Activated naive CD8-positive, alpha-beta T cell treated with anti-CD3 and anti-CD28 coated beads, Interleukin-2, amount 50 U/mL, for 24 hours (primary cell): Measurements from ENCODE around the gene SERPINB12.
A peak's percentile ranks its signal among the peaks of the same experiment; 100 is the strongest.

Experiments
- ATAC-seq: fragments of 150-1000 bp; cut with Tn5 transposase; one replicate; pipeline ENCODE4 v1.10.0; 2021
- DNase-seq: peaks from one replicate; pipeline ENCODE4 v3.0.0; 2021
- H3K27ac Mint-ChIP-seq: one replicate; pipeline ENCODE4 v1.8.0; 2021; ENCODE audit warnings: mild to moderate bottlenecking, mixed read lengths
- H3K27me3 Mint-ChIP-seq: one replicate; pipeline ENCODE4 v1.8.0; 2021; ENCODE audit warnings: mixed read lengths
- H3K36me3 Mint-ChIP-seq: one replicate; pipeline ENCODE4 v1.8.0; 2021; ENCODE audit warnings: low read depth, mixed read lengths
- H3K4me1 Mint-ChIP-seq: one replicate; pipeline ENCODE4 v1.8.0; 2021; ENCODE audit warnings: mixed read lengths
- H3K4me3 Mint-ChIP-seq: one replicate; pipeline ENCODE4 v1.8.0; 2021; ENCODE audit warnings: mild to moderate bottlenecking, moderate library complexity, mixed read lengths
- H3K9me3 Mint-ChIP-seq: one replicate; pipeline ENCODE4 v1.8.0; 2021; ENCODE audit warnings: mixed read lengths

Gene SERPINB12

DNA sequence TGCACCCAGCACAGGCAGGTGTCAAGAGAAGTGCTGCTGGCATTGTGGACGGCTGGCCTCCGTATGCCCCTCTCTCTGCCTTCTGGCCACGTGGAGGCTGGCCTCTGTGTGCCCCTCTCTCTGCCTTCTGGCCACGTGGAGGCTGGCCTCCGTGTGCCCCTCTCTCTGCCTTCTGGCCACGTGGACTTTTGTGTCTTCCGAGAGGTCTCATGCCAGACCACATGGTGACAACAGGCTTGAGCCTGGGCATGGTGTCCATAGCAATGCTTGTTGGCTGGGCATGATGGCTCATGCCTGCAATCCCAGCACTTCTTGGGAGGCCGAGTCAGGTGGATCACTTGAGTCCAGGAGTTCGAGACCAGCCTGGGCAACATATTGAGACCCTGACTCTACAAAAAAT lies 25.7 kb downstream of the SERPINB12 start:
- H3K36me3 Mint-ChIP-seq, result no peaks in the 10 kb centered on the region
- peaks cover 9% of the 10 kb centered on the region for H3K27me3 Mint-ChIP-seq
- H3K27ac Mint-ChIP-seq, result no peak overlapping the region
- H3K4me3 Mint-ChIP-seq, result no peak overlapping the region
- DNase-seq (no peak), ATAC-seq (no peak)
- H3K4me1 Mint-ChIP-seq, result no peaks in the 10 kb centered on the region
- no peaks in the 10 kb centered on the region for H3K9me3 Mint-ChIP-seq

DNA sequence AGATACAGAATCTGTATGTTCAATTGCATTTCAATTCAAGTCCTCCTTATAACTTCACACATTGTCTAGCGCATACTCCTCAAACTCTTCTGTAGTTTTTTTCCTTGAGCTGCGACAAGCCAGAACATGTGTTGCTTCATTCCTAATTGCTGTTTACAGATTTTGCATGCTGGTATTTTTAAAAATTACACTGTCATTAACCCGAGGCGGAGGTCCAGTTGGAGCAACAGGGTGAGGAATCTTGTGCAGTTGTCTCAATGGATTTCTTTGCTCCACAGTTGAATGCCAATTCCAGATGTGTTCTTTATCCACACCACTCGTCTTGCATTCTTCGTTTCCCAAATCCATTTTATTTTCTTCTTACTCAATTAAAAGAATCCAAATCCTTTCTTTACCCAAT lies 28.6 kb downstream of the SERPINB12 start:
- H3K4me1 Mint-ChIP-seq, result no peaks in the 10 kb centered on the region
- DNase-seq, result no peak
- no peak overlapping the region for H3K4me3 Mint-ChIP-seq
- H3K9me3 Mint-ChIP-seq, result no peaks in the 10 kb centered on the region
- H3K36me3 Mint-ChIP-seq, result no peaks in the 10 kb centered on the region
- no peak overlapping the region for H3K27ac Mint-ChIP-seq
- ATAC-seq, result no peak
- H3K27me3 Mint-ChIP-seq, result peaks cover 9% of the 10 kb centered on the region

DNA sequence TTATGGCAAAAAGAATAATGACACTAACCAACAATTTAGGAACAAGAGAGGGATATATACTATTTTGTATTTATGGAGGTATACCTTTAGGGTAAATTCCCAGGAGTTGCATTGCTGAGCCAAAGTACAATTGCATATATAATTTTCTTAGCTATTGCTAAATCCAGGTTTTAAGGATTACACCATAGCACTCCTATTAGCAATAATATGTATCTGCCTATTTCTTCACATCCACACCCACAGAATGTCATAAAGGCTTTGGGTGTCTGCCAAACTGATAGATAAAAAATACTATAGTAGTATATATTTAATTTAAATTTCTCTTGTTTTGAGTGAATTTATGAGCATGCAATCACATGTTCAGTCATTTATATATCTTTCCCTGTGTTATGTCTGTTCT lies 33.5 kb downstream of the SERPINB12 start:
- no peak for ATAC-seq
- Mint-ChIP-seq H3K4me3 (no peak overlapping the region), H3K36me3 (no peaks in the 10 kb centered on the region), H3K4me1 (no peaks in the 10 kb centered on the region), H3K27ac (no peak overlapping the region), H3K27me3 (peaks cover 6% of the 10 kb centered on the region), H3K9me3 (no peaks in the 10 kb centered on the region)
- DNase-seq, result no peak

DNA sequence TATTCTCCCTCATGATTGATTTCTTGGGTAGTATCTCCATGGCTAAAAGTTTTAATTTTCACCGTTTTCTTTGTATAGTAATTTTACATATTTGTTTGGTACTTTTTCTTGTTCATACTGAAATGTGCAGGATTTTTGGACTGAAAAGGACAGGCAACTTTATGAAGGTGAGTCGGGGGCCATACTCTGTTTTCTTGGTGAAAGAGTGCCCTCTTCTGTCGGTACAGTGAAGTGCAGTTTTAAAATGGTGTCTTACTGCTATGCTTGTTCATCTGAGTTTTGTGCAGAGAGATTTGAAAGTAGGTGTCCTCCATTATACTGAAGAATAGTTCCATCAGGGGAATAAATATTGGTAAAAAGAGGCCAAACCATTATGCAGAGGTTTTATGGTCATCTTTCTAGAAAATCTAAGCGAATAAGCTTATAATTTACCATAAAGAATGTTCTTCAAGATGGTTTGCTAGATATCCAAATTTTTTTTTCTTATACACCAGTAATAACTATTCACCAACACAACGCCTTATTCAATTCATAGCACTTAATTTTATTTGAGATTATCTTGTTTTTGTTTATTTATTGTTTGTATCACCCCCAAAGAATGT lies 36.3 kb downstream of the SERPINB12 start:
- H3K36me3 Mint-ChIP-seq, result no peaks in the 10 kb centered on the region
- H3K4me3 Mint-ChIP-seq, result no peak overlapping the region
- H3K4me1 Mint-ChIP-seq, result no peaks in the 10 kb centered on the region
- H3K27ac Mint-ChIP-seq, result no peak overlapping the region
- DNase-seq, result peak; percentile 5
- H3K9me3 Mint-ChIP-seq, result no peaks in the 10 kb centered on the region
- no peak for ATAC-seq
- H3K27me3 Mint-ChIP-seq, result peaks cover 4% of the 10 kb centered on the region

DNA sequence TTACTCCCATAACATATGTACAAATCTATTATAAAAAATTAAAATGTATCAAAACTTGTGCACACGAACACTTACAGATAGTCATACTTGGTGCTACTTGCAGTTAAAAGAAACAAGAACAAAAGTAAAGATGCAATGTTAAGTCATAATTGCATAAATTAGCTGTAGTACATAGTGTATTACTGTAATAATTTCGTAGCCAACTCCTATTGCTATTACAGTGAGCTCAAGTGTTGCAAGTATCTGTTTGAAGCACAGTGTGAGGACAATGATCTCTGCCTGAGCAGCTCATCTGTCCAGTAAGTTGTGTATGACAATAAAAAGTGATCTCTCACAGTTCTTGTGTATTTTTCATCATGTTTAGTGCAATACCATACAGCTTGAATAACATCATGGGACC lies 37.4 kb downstream of the SERPINB12 start:
- Mint-ChIP-seq H3K4me3 (no peak overlapping the region), H3K36me3 (no peaks in the 10 kb centered on the region), H3K9me3 (no peaks in the 10 kb centered on the region), H3K27me3 (peaks cover 4% of the 10 kb centered on the region), H3K4me1 (no peaks in the 10 kb centered on the region), H3K27ac (no peak overlapping the region)
- no peak for ATAC-seq
- no peak for DNase-seq

DNA sequence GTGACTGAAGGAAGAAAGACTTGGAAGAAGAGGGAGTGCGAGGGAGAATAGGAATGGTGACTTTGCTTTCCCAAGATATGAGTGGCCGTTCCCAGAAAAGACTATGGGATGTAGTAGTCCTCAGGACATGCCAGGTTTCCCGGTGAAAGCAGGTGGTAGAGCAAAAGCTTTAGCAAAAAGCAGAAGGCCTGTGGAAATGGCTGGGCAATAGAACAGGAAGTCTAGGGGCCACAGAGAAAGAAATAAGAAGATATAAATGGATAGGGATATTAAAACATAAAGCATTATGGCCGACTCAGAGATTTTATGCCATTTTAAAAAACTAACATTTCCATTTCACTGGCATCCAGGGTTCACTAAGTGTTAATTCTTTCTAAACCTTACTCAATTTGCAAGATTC lies 43.8 kb downstream of the SERPINB12 start:
- Mint-ChIP-seq H3K27me3 (peaks cover 6% of the 10 kb centered on the region), H3K9me3 (no peaks in the 10 kb centered on the region), H3K27ac (no peak overlapping the region), H3K4me1 (no peaks in the 10 kb centered on the region), H3K36me3 (no peaks in the 10 kb centered on the region), H3K4me3 (no peak overlapping the region)
- DNase-seq (no peak), ATAC-seq (no peak)

DNA sequence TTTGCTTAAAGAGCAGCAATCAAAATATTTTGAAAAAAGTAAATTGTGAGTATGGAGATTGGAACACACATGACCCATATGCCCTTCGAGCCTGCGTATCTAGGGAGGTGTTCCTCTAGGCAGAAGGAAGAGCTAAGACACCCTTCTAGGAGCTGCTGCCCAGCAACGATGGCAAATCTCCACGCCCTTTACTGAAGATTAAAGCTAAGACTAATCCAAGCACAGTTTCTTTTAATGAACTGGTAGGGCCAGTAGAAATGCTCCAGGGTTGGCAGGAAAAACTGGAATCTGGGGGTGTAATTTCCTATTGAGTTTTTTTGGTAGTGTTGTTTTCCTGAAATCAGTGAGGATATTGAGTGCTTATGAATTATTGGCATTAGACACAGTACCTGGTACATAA lies 44.3 kb downstream of the SERPINB12 start:
- H3K36me3 Mint-ChIP-seq, result no peaks in the 10 kb centered on the region
- H3K4me3 Mint-ChIP-seq, result no peak overlapping the region
- H3K27me3 Mint-ChIP-seq, result peaks cover 4% of the 10 kb centered on the region
- H3K9me3 Mint-ChIP-seq, result no peaks in the 10 kb centered on the region
- no peak for DNase-seq
- ATAC-seq, result no peak
- no peak overlapping the region for H3K27ac Mint-ChIP-seq
- H3K4me1 Mint-ChIP-seq, result no peaks in the 10 kb centered on the region

DNA sequence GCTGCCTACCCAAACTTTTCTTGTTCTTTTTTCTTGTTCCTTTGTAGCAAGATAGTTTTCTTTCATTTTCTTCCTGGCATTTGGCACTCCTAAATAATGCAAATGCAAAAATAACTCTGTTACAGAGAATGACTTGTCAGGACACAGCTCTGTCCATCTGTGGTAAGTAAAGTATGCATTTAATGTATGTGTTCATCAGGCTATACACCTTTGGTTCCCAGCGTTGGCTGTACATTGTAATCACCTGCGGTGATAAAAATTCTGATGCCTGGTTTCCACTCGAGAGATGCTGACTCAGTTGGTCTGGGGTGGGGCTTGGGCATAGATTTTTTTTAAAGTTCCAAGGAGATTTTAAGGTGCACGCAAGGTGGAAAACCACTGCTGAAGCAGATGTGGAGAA lies 44.8 kb downstream of the SERPINB12 start, which contains the start of gene SERPINB13:
TSS of gene SERPINB13 (plus strand) at position 378 of the 400 bp plus-strand sequence. CDS start 1,325 bp downstream, outside the sequence.
- H3K27me3 Mint-ChIP-seq, result peaks cover 4% of the 10 kb centered on the region
- no peaks in the 10 kb centered on the region for H3K9me3 Mint-ChIP-seq
- ATAC-seq, result no peak
- no peak within 1 kb of the TSS for H3K4me3 Mint-ChIP-seq
- no peak within 1 kb of the TSS for H3K27ac Mint-ChIP-seq
- no peak for DNase-seq
- H3K4me1 Mint-ChIP-seq, result no peaks in the 10 kb centered on the region
- no peaks in the 10 kb centered on the region for H3K36me3 Mint-ChIP-seq

DNA sequence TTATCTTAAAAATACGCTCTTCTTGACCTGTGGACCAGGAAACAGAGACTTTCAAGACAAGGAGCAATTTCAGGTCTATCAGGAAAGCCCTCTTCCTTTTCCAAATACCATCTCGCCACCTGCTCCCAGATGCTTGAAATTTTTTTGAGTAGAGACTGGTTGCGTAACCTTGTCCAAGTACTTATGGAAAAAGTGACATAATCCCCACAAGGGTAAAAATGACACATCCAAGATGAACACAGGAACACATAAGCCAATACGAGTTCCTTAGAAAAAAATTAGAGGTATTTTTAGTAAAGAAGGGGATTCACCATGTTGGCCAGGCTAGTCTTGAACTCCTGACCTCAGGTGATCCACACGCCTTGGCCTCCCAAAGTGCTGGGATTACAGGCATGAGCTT lies 46.7 kb downstream of the SERPINB12 start:
- H3K36me3 Mint-ChIP-seq, result no peaks in the 10 kb centered on the region
- peaks cover 4% of the 10 kb centered on the region for H3K27me3 Mint-ChIP-seq
- H3K27ac Mint-ChIP-seq, result no peak overlapping the region
- no peaks in the 10 kb centered on the region for H3K9me3 Mint-ChIP-seq
- no peaks in the 10 kb centered on the region for H3K4me1 Mint-ChIP-seq
- no peak overlapping the region for H3K4me3 Mint-ChIP-seq
- DNase-seq, result no peak
- ATAC-seq, result no peak

DNA sequence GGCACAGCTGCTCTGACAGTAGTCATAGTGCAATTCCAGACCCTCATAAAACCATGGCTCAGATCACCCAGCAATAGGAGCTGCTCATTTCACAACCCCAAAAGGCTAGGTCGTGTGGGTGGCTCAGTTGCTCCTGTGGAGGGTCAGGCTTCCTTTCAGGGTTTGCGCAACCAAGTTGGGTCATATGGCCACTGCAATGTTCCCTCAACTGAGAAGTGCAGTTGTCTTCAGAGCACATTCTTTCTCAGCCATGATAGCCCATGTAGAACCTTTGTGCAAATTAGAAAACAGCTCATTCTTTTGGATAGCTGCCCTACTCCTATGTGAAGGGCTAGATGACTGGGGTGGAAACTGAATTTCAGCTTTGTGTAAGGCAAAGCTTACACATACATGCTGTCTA lies 48.2 kb downstream of the SERPINB12 start:
- Mint-ChIP-seq H3K9me3 (no peaks in the 10 kb centered on the region), H3K36me3 (no peaks in the 10 kb centered on the region), H3K27ac (no peak overlapping the region), H3K4me3 (no peak overlapping the region), H3K4me1 (no peaks in the 10 kb centered on the region), H3K27me3 (peaks cover 4% of the 10 kb centered on the region)
- ATAC-seq (no peak), DNase-seq (no peak)

DNA sequence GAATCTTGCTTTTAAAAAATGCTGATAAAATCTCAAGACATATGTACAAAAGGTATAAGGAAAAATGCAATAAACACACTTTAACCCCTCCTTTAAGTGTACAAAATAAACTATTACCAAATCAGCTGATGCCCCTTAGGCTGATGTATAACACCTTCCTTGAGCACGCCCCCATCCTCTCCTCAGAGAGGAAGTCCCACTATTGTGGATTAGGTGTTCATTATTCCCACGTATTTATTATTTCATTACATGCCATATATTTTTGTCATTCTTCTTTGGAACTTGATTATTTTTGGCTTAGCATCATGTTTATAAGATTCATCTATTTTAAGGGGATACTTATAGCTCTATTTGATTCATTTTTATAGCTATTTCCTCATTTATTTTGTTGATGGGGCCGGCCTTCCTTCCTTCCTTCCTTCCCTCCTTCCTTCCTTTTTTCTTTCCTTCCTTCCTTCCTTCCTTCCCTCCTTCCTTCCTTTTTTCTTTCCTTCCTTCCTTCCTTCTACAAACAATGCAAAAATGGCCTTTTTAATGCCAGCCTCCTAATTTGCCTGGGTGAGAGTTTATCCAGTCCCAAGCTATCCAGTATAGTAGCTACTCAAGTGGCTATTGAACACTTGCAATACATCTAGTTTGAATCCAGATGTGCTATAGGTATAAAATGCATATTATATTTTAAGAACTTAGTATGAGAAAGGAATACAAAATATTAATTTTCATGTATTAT lies 49.0 kb downstream of the SERPINB12 start:
- ATAC-seq (no peak), DNase-seq (no peak)
- Mint-ChIP-seq H3K4me3 (no peak overlapping the region), H3K27me3 (no peaks in the 10 kb centered on the region), H3K27ac (no peak overlapping the region), H3K4me1 (no peaks in the 10 kb centered on the region), H3K9me3 (no peaks in the 10 kb centered on the region), H3K36me3 (no peaks in the 10 kb centered on the region)

DNA sequence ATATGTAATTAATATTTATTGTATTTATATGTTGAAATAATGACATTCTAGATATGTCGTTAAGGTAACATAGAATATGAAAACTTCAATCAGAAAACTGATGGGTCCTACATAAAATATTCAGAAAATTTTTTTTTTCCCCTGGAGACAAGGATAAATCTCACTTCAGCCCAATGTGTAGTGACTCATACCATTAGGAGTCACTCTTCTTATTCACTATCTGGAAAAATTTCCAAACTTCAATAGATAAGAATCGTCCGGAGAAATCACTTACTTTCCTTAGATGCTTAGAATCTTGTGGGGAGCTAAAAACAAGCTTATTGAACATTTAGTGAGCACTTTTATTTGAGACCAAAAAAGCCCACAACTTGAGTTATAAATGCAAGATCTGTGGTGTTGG lies 49.6 kb downstream of the SERPINB12 start:
- ATAC-seq (no peak), DNase-seq (no peak)
- Mint-ChIP-seq H3K9me3 (no peaks in the 10 kb centered on the region), H3K4me1 (no peaks in the 10 kb centered on the region), H3K27me3 (no peaks in the 10 kb centered on the region), H3K36me3 (no peaks in the 10 kb centered on the region), H3K27ac (no peak overlapping the region), H3K4me3 (no peak overlapping the region)

DNA sequence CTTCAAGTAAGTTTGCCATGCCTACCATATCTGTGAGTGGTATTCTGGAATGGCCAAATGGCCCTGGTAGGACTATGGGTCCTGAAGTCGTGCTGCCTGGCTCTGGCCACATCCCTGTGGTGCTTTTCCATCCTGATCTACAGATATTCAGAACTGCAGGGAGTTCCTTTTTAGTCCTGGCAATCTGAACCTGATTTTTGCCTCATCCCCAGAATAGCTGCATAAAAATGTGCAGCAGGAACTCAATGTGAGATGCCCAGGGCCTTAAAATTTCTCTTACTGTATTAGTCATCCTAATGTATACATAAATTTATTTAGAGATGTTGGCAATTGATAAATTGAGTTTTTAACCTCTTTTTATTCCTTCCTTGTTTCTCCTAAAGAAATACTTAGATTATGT lies 50.3 kb downstream of the SERPINB12 start:
- ATAC-seq (no peak), DNase-seq (no peak)
- Mint-ChIP-seq H3K4me1 (no peaks in the 10 kb centered on the region), H3K36me3 (no peaks in the 10 kb centered on the region), H3K4me3 (no peak overlapping the region), H3K27ac (no peak overlapping the region), H3K9me3 (no peaks in the 10 kb centered on the region), H3K27me3 (no peaks in the 10 kb centered on the region)

DNA sequence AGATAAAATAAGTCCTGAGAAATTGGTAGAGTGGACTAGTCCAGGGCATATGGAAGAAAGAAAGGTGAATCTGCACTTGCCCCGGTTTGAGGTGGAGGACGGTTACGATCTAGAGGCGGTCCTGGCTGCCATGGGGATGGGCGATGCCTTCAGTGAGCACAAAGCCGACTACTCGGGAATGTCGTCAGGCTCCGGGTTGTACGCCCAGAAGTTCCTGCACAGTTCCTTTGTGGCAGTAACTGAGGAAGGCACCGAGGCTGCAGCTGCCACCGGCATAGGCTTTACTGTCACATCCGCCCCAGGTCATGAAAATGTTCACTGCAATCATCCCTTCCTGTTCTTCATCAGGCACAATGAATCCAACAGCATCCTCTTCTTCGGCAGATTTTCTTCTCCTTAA lies 54.8 kb downstream of the SERPINB12 start:
- no peaks in the 10 kb centered on the region for H3K36me3 Mint-ChIP-seq
- no peaks in the 10 kb centered on the region for H3K9me3 Mint-ChIP-seq
- DNase-seq, result no peak
- no peaks in the 10 kb centered on the region for H3K4me1 Mint-ChIP-seq
- H3K27me3 Mint-ChIP-seq, result no peaks in the 10 kb centered on the region
- H3K4me3 Mint-ChIP-seq, result no peak overlapping the region
- no peak overlapping the region for H3K27ac Mint-ChIP-seq
- no peak for ATAC-seq

DNA sequence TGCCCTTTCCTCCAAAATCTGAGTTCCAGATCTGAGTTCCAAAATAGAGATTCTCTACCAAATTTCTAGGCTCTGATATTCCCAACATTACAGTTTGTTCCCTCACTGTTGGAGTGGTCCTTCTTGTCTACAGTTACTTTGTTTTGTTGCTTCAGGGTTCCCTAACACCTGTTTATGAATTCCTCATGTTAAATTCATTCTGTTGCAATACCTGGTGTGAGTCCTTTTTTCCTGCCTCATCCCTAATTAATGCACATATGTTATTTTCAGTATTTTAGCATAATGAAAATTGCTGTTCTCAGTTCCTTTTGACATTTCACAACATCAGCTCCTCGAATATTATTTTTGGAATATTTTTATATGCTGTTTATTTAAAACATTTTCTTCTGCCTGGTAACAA lies 61.2 kb downstream of the SERPINB12 start:
- Mint-ChIP-seq H3K36me3 (no peaks in the 10 kb centered on the region), H3K27ac (no peak overlapping the region), H3K4me1 (no peaks in the 10 kb centered on the region), H3K27me3 (peaks cover 4% of the 10 kb centered on the region), H3K4me3 (no peak overlapping the region), H3K9me3 (no peaks in the 10 kb centered on the region)
- ATAC-seq (no peak), DNase-seq (no peak)
